ENCODE measurements around the gene MSRB3. TPM values are rescaled to one million over a fixed set of nuclear protein-coding genes. Genes with fewer than 3 reads are reported as not detected.

Gene MSRB3
- total and polyA plus RNA-seq, 2 donors (not counting 3 experiments of a cell fraction or from before 2014, with no cell fraction given) = 20.0 to 59.3 TPM

DNA sequence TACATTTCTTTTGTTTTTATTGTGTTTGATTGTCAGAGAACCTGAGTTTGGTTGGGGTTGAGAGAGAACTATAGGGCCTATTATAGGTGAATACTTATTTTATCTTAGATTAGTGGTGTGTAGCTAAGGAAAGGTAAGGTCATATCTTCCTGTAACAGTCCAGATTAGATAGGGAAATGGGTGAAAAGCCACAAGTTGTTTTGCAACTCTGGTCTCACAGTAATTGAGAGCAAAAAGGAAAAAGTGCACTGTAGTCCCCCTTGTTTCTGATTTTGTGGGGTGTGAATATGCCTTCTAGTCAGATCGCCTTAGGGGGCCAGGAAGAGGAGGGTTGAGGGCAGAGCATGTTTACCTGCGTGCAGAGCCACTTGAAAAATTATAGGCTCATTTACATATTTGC, 8.9 kb downstream of the MSRB3 start:
- H4K20me1 ChIP-seq (replicated peaks; ENCODE audit: control insufficient read depth, extremely low read depth, insufficient read depth, low read length) = peaks cover 3% of the 10 kb centered on the region

More for the DNA sequence above, 8.9 kb downstream of the MSRB3 start:
- Histone ChIP-seq H3K36me3 (ENCODE audit: control insufficient read depth in 2 of 2, extremely low read depth in 1 of 2, insufficient read depth in 2 of 2, low read length in 2 of 2) (no peaks in the 10 kb centered on the region), H3K79me2 (ENCODE audit: control insufficient read depth, insufficient read depth, low read length) (peaks cover 79% of the 10 kb centered on the region), H3K4me1 (ENCODE audit: control insufficient read depth, extremely low read depth, insufficient read depth, low read length) (no peaks in the 10 kb centered on the region), H3K27me3 (ENCODE audit: control insufficient read depth in 2 of 2, insufficient read depth in 2 of 2, low read length in 2 of 2) (no peaks in the 10 kb centered on the region), H3K9me1 (replicated peaks; ENCODE audit: control insufficient read depth, extremely low read depth, insufficient read depth, low read length) (no peaks in the 10 kb centered on the region), H3K27ac (ENCODE audit: insufficient read depth, low read depth, low read length) (no peak overlapping the region), H2AFZ (ENCODE audit: low read depth, low read length) (no peak overlapping the region), H3K4me2 (ENCODE audit: insufficient read depth, low read length) (no peak overlapping the region), H3K9me3 (replicated peaks; ENCODE audit: control insufficient read depth, insufficient read depth, low read length) (no peaks in the 10 kb centered on the region), H3K9ac (replicated peaks; ENCODE audit: extremely low read depth, insufficient read depth, low read length) (no peak overlapping the region), H3K4me3 (replicated peaks in 1 of 3; ENCODE audit: insufficient read depth in 1 of 3, low read depth in 1 of 3, low read length in 3 of 3) (no peak overlapping the region)
- TF ChIP-seq EZH2 (IDR thresholded peaks at IDR 0.05; ENCODE audit: borderline replicate concordance, low read depth, low read length, severe bottlenecking) (no peak), POLR2A (IDR thresholded peaks at IDR 0.05; ENCODE audit: low read depth, low read length) (no peak), FOS (IDR thresholded peaks at IDR 0.05; ENCODE audit: borderline replicate concordance, insufficient read depth, low read length) (no peak), POLR2AphosphoS5 (IDR thresholded peaks at IDR 0.05; ENCODE audit: insufficient read depth, low read depth, low read length) (no peak), MYC (IDR thresholded peaks at IDR 0.05; ENCODE audit: low read depth, low read length) (no peak), GATA2 (IDR thresholded peaks at IDR 0.05; ENCODE audit: insufficient read depth, insufficient read length, low read depth, low read length) (no peak), JUN (IDR thresholded peaks at IDR 0.05; ENCODE audit: borderline replicate concordance, insufficient read depth, insufficient read length, low read depth) (no peak)
- TF ChIP-seq, protein P1, sequence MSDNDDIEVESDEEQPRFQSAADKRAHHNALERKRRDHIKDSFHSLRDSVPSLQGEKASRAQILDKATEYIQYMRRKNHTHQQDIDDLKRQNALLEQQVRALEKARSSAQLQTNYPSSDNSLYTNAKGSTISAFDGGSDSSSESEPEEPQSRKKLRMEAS (IDR thresholded peaks at IDR 0.05; ENCODE audit: insufficient read depth, insufficient read length) = no peak
- TF ChIP-seq, protein P2, sequence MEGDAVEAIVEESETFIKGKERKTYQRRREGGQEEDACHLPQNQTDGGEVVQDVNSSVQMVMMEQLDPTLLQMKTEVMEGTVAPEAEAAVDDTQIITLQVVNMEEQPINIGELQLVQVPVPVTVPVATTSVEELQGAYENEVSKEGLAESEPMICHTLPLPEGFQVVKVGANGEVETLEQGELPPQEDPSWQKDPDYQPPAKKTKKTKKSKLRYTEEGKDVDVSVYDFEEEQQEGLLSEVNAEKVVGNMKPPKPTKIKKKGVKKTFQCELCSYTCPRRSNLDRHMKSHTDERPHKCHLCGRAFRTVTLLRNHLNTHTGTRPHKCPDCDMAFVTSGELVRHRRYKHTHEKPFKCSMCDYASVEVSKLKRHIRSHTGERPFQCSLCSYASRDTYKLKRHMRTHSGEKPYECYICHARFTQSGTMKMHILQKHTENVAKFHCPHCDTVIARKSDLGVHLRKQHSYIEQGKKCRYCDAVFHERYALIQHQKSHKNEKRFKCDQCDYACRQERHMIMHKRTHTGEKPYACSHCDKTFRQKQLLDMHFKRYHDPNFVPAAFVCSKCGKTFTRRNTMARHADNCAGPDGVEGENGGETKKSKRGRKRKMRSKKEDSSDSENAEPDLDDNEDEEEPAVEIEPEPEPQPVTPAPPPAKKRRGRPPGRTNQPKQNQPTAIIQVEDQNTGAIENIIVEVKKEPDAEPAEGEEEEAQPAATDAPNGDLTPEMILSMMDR (IDR thresholded peaks at IDR 0.05; ENCODE audit: extremely low read depth in 1 of 2, insufficient read depth in 1 of 2, low read depth in 1 of 2, low read length in 2 of 2) = no peak
- dilution Hi-C loops (cut with MboI; ENCODE audit: extremely low pct_ligation_motif_present, low sequenced_read_pairs) = no loop called here
- POLR2A ChIA-PET = no interaction called here
- intact Hi-C loops (cut with micrococcal nuclease) = no loop called here
- BruUV-seq (replicated peaks) = no TSS peak
- DNase-seq (ENCODE audit: low read depth, low spot score) (no peak), FAIRE-seq (no peak)
- CTCF ChIA-PET = interaction anchor here (1.7 kb wide), 1 partner anchor 55 kb away, joined by 3 read pairs; no protein-coding TSS in a partner anchor
